Measurements from ENCODE around the gene POLR1B. TPM values are rescaled to one million over a fixed set of nuclear protein-coding genes. Genes with fewer than 3 reads are reported as not detected.
"Not testable (repeated sequence)": the region's sequence is repeated elsewhere in the genome, so short reads cannot be mapped to it uniquely, and the experiment has no call there.

Gene POLR1B
- total RNA-seq, 1 experiment from 2014 or later: 42.2 TPM

DNA sequence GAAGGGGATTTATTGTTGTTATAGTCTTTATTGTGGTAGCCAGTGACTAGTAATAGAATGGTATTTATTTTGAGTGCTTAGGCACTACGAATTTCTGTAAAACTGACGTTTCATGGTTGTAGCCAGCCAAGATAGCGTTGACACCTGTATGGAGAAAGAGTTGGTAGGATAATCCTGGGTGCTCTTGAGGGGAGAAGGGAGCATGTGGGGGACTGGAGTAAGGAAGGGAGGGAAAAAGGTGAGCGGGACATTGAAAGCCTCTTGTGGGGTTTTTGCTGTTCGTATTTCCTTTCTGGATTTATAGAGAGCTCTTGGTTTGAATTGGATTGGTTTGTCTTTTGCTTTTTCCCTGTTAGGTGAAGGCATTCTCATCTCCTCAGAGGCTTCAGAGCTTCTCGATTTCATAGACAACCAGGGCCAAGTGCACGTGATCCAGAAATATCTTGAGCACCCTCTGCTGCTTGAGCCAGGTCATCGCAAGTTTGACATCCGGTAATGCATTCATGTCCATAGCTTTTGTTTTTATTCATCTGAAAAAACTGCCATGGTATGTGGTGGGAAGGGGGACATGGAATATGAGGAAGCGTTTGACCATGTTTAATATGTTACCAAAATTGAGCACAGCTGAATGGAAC is 41.3 kb upstream of the POLR1B start:
- H3K27me3 Mint-ChIP-seq (ENCODE audit: insufficient read depth, unreplicated experiment); H3K36me3 ChIP-seq (ENCODE audit: control insufficient read depth, insufficient read depth, low read length); H3K36me3 Mint-ChIP-seq (ENCODE audit: insufficient read depth, unreplicated experiment); H3K4me3 ChIP-seq (ENCODE audit: low read depth, low read length); BruUV-seq (replicated peaks); H3K27ac Mint-ChIP-seq (ENCODE audit: unreplicated experiment); intact Hi-C loops (cut with micrococcal nuclease; ENCODE audit: unreplicated experiment); H3K9me3 ChIP-seq; H3K27me3 ChIP-seq (replicated peaks; ENCODE audit: control insufficient read depth, insufficient read depth, low read length); H3K9me3 Mint-ChIP-seq (ENCODE audit: unreplicated experiment); H3K4me1 Mint-ChIP-seq (ENCODE audit: low read depth, unreplicated experiment); H3K4me1 ChIP-seq; H3K4me3 Mint-ChIP-seq (ENCODE audit: unreplicated experiment): not testable (repeated sequence)
- TF ChIP-seq, protein P1, sequence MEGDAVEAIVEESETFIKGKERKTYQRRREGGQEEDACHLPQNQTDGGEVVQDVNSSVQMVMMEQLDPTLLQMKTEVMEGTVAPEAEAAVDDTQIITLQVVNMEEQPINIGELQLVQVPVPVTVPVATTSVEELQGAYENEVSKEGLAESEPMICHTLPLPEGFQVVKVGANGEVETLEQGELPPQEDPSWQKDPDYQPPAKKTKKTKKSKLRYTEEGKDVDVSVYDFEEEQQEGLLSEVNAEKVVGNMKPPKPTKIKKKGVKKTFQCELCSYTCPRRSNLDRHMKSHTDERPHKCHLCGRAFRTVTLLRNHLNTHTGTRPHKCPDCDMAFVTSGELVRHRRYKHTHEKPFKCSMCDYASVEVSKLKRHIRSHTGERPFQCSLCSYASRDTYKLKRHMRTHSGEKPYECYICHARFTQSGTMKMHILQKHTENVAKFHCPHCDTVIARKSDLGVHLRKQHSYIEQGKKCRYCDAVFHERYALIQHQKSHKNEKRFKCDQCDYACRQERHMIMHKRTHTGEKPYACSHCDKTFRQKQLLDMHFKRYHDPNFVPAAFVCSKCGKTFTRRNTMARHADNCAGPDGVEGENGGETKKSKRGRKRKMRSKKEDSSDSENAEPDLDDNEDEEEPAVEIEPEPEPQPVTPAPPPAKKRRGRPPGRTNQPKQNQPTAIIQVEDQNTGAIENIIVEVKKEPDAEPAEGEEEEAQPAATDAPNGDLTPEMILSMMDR (IDR thresholded peaks at IDR 0.05; ENCODE audit: insufficient read depth in 1 of 2, low read depth in 1 of 2, low read length in 1 of 2, severe bottlenecking in 1 of 2, unreplicated experiment in 1 of 2): peak; percentile 28 to 68
- POLR2A ChIA-PET: interaction anchor here (0.5 kb wide), 1 partner anchor 68 kb away, joined by 5 read pairs; the partner anchor contains the start of gene RGPD8
- CTCF ChIA-PET: interaction anchor here (0.6 kb wide), 1 partner anchor 20 kb away, joined by 11 read pairs; no protein-coding TSS in a partner anchor
- DNase-seq: peak; percentile 56 to 64

DNA sequence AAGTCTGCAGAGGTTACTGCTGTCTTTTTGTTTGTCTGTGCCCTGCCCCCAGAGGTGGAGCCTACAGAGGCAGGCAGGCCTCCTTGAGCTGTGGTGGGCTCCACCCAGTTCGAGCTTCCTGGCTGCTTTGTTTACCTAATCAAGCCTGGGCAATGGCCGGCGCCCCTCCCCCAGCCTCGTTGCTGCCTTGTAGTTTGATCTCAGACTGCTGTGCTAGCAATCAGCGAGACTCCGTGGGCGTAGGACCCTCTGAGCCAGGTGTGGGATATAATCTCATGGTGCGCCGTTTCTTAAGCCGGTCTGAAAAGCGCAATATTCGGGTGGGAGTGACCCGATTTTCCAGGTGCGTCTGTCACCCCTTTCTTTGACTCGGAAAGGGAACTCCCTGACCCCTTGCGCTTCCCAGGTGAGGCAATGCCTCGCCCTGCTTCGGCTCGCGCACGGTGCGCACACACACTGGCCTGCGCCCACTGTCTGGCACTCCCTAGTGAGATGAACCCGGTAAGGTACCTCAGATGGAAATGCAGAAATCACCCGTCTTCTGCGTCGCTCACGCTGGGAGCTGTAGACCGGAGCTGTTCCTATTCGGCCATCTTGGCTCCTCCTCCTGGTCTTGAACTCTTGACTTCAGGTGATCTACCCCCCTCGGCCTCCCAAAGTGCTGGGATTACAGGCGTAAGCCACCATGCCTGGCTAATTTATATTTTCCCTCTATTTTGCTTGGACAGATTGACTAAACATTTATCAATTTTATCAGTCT is 32.8 kb upstream of the POLR1B start:
- BruUV-seq (replicated peaks); H3K4me1 ChIP-seq; H3K36me3 ChIP-seq (ENCODE audit: control insufficient read depth, insufficient read depth, low read length); CTCF ChIA-PET; H3K27me3 Mint-ChIP-seq (ENCODE audit: insufficient read depth, unreplicated experiment); H3K9me3 ChIP-seq; H3K9me3 Mint-ChIP-seq (ENCODE audit: unreplicated experiment); intact Hi-C loops (cut with micrococcal nuclease; ENCODE audit: unreplicated experiment); H3K27me3 ChIP-seq (replicated peaks; ENCODE audit: control insufficient read depth, insufficient read depth, low read length); H3K27ac Mint-ChIP-seq (ENCODE audit: unreplicated experiment); H3K4me3 ChIP-seq (ENCODE audit: low read depth, low read length); H3K4me1 Mint-ChIP-seq (ENCODE audit: low read depth, unreplicated experiment): not testable (repeated sequence)
- peak overlapping the region; percentile 9 for H3K4me3 Mint-ChIP-seq (ENCODE audit: unreplicated experiment)
- POLR2A ChIA-PET: interaction anchor here (0.6 kb wide), 1 partner anchor 145 kb away, joined by 4 read pairs; no protein-coding TSS in a partner anchor
- peak; percentile 42 to 51 for DNase-seq
- H3K36me3 Mint-ChIP-seq (ENCODE audit: insufficient read depth, unreplicated experiment): peaks cover 12% of the 10 kb centered on the region

DNA sequence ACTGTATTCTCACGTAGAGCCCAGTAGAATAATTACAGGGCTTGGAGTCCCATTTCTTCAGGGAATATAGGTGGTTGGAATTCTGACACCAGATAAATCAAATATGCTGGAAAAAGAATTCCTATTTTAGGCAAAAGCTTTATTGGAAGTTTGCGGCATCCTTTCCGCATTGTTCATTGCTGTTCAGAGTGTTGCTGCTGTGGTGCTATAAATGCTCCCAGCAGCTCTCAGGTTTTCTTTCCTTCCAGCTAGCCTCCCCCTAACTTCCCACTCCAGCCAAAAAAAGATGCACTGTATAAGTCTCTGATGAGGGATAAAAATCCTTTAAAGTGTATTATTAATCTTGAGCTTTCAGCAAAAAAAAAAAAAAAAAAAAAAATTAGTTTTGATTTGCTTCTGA is 25.5 kb upstream of the POLR1B start:
- Mint-ChIP-seq H3K9me3 (ENCODE audit: unreplicated experiment) (peaks cover 12% of the 10 kb centered on the region), H3K36me3 (ENCODE audit: insufficient read depth, unreplicated experiment) (peaks cover 33% of the 10 kb centered on the region), H3K4me3 (ENCODE audit: unreplicated experiment) (no peak overlapping the region), H3K27ac (ENCODE audit: unreplicated experiment) (no peak overlapping the region), H3K4me1 (ENCODE audit: low read depth, unreplicated experiment) (no peaks in the 10 kb centered on the region), H3K27me3 (ENCODE audit: insufficient read depth, unreplicated experiment) (no peaks in the 10 kb centered on the region)
- TF ChIP-seq, protein P1 (IDR thresholded peaks at IDR 0.05; ENCODE audit: insufficient read depth in 1 of 2, low read depth in 1 of 2, low read length in 1 of 2, severe bottlenecking in 1 of 2, unreplicated experiment in 1 of 2): no peak
- Histone ChIP-seq H3K27me3 (replicated peaks; ENCODE audit: control insufficient read depth, insufficient read depth, low read length) (no peaks in the 10 kb centered on the region), H3K9me3 (peaks cover 9% of the 10 kb centered on the region), H3K36me3 (ENCODE audit: control insufficient read depth, insufficient read depth, low read length) (peaks cover 1% of the 10 kb centered on the region; the same call in 1 of the 2 replicates), H3K4me1 (no peaks in the 10 kb centered on the region; the same call in 1 of the 2 replicates), H3K4me3 (ENCODE audit: low read depth, low read length) (no peak overlapping the region)
- intact Hi-C loops (cut with micrococcal nuclease; ENCODE audit: unreplicated experiment): no loop called here
- BruUV-seq (replicated peaks): no TSS peak
- DNase-seq: no peak
- ChIA-PET CTCF (no interaction called here), POLR2A (no interaction called here)

Data from Caco-2 (cell line).